ENCODE measurements around the gene RPS6KA2.
A peak's percentile ranks its signal among the peaks of the same experiment; 100 is the strongest.

The RPS6KA2 gene

DNA sequence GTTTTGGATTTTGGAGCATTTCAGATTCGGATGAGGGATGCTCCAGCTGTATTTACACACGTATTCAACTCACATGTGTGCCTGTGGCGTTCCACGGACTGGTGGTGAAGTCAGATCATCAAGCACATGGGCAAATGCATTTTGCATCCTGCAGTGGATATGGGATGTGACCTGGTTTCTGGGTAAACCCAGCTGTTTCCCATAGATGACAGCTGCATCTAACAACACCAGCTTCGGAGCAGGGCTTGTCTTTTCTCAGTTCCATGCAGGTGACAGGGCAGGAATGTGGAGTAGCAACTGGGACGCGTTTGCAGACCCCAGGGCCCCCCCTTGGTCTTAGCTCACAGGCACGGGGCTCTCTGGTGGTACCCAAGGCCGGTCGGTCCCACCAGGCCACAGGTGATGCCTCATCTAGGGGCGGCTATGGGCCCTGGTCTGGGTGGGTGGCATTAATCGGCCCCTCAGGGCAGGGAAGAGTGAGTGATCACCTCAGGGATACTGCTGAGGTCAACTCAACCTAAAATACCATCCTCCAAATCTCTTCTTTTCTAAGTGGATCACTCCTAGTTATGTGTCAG is 123.8 kb downstream of the RPS6KA2 start:
- no peak for DNase-seq (ENCODE audit: low read depth)

DNA sequence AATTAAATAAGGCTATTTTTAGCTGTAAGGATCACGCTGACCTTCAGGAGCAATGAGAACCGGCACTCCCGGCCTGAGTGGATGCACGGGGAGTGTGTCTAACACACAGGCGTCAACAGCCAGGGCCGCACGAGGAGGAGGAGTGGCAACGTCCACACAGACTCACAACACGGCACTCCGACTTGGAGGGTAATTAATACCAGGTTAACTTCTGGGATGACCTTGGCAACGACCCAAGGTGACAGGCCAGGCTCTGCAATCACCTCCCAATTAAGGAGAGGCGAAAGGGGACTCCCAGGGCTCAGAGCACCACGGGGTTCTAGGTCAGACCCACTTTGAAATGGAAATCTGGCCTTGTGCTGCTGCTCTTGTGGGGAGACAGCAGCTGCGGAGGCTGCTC is 124.6 kb downstream of the RPS6KA2 start:
- no peak for DNase-seq (ENCODE audit: low read depth)

DNA sequence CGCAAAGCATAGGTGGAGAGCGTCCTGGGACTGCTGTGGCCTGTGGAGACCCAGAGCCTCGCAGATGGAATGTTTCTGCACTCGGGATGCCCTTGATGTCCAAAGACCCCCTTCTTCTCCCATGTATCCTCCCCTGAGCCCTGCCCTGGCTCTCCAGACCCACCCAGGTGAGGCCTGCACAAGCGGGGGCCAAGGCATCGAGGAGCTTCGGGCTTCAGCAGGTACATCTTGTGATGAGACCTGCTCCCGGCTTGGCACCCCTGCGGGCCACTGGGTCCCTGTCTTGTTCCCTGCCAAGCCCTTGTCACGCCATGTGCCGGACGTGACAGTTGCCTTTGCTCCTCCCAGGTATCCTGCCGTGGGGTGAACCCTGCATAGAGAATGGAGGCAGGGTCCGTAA is 125.8 kb downstream of the RPS6KA2 start:
- no peak for DNase-seq (ENCODE audit: low read depth)

DNA sequence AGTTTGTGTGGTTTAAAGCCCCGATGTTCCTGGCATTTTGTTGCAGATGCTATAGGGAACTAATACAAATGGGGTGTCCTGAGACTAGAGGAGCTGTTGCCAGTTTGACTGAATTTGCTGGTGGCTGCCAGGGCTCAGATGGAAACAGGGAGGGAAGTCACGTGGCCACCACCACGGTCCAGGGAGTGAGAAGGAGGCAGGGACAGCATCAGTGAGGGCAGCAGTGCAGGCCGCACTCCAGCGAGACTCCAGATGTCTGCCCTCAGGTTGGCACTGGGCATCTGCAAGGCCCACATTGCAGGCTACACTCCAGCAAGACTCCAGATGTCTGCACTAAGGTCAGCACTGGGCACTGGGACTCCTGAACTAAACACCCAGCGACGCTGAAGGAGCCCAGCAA is 126.8 kb downstream of the RPS6KA2 start:
- no peak for DNase-seq (ENCODE audit: low read depth)

DNA sequence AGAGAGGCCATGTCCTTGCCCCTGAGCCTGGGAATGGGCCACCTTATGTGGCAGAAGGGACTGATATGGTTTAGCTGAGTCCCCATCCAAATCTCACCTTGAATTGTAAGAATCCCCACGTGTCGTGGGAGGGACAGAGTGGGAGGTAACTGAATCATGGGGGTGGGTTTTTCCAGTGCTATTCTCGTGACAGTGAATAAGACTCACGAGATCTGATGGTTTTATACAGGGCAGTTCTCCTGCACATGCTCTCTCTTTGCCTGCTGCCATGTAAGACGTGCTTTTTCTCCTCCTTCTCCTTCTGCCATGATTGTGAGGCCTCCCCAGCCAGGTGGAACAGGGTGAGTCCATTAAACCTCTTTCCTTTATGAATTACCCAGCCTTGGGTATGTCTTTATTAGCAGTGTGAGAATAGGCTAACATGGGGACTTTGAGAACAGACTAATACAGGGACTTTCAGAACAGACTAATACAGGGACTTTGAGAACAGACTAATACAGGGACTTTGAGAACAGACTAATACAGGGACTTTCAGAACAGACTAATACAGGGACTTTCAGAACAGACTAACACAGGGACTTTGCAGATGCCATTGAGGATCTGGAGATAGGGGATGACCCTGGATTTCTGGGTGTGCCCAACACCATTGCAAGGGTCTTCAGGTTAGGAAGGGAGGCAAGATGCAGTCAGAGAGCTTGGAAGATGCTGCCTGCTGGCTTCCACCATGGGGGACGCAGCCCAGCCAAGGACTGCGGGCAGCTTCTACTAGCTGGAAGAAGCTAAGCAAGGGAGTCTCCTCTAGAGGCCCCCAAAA is 127.5 kb downstream of the RPS6KA2 start:
- DNase-seq (ENCODE audit: low read depth), result no peak

DNA sequence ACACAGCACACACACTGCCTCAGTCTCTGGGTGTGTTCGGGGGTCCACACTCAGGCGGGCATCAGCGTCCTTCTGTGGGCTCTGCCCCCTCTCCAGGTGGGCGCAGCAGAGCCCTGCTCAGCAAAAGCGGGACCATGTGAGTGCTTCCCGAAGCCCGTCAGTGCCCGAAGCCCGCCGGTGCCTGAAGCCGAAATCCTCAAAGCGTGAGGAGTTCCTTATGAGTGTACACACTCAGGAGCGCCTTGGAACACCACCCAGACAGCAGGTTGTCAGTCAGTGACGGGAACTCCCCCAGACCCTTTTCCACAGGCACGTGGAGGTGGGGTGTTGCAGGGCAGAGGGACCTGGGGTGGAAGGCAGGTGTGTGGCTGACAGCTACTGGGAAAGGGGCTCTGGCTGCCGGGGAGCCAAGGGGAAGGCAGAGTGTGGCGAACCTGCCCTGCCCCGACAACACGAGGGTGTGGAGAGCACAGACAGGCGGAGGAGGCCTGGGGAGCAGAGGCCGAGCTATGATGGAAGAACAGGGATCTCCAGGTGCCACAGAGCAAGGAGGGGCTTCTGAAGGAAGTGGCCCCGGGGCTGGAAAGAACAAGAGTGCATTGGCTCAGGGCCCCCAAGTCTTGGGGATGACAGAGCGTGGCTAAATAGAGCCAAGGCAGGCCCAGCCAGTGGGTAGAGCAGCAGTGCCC is 128.2 kb downstream of the RPS6KA2 start:
- no peak for DNase-seq (ENCODE audit: low read depth)

DNA sequence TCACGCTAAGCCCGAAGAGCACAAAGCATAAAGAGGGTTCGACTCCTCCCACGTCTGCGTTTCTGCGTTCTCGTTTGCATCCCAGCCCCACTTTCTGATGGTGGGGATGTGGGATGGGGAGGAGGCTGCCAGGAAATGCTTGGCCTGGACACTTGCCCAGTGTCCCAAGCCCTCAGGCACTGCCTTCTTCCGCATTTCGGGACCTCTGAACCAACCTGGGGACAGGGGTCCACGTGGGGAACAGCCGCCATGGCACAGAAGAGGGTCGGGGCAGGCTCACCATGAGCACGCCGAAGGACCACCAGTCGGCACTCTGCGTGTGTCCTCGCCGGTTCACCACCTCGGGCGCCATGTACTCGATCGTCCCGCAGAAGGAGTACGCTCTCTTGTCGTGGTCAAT is 128.8 kb downstream of the RPS6KA2 start:
- no peak for DNase-seq (ENCODE audit: low read depth)

DNA sequence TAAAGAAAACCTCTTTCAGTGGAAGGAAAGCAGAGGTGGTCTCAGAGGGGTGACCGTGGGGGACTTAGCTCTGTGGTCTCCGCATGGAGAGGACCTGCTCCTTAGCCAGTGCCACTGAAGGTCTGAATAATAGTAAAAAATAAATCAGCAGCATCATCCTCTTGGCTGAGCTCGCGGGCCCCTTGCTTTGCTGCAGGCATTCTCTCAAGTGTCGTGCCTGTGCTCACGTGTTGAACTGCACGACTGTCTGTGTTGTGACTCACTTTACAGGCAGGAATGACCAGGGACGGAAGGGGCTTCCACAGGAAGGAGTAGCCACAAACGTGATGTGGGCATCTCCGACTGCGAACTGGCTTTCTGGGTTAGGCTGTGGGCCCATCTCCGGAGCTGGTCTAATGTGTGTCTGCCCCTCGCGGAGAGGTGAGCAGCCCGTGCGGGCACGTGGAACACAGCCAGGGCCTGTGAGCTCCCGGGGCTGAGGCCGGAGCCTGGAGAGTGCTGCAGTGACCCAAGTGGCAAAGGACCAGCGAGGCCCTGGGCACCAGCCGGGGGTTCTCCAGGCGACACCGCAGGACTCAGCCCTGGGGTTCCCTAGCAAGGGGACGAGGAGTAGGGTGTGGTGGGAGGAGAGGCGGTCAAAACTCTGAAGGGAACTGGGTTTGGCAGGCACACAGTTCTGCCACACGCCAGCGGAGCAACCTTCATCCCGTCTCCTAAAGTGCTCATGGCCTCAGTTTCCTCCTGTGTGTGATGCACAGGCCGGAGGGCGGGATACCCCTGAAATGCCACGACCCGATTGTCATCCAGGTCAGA is 129.8 kb downstream of the RPS6KA2 start:
- no peak for DNase-seq (ENCODE audit: low read depth)

DNA sequence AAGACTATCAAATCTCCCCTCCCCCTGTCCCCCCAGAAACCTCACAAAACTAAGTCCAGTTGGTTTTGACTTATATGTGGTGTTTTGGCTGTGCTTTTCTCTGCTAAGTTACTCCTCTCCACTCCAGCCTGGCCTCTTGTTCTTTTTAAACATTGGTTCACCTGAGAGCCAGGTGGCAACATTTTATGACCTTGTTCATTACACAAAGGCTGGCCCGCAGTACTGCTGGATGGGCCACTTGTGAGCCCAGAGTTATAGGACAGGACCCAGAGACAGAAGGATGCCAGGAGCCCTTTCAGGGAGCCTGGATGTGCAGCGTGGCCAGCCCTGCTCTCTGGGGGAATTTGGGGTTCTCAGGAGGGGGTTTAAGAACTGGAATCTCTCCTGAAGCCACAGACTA is 130.6 kb downstream of the RPS6KA2 start:
- DNase-seq (ENCODE audit: low read depth), result no peak

DNA sequence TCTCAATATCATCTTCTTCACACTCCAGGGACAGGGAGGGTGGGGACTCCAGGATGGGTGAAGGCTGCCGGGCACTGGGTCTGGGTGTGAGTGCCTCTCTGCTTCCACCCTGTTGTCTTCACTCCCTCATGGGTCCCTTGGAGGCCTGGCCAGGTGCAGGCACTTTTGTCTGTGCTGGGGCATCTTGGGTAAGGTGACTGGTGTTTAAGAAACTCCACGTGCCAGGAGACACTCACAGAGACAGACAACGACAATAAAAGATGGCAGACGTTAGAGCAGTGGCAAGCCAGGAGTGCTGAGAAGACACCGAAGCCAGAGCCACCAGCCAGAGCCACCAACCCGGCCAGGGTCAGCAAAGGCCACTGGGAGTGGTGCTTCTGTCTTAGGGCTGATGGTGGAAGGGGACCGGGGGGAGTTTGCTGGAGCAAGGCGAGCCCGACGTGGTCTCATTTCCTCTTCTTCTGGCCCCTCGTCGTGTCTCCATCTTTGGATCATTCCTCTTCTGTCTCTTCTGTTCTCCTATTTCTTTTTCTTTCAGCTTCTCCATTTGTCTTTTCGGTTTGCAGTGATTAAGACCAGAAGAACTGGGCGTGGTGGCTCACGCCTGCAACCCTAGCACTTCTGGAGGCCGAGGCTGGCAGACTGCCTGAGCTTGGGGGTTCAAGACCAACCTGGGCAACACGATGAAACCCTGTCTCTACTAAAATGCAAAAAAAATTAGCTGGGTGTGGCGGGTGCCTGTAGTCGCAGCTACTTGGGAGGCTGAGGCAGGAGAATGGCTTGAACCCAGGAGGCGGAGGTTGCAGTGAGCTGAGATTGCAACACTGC is 131.3 kb downstream of the RPS6KA2 start:
- DNase-seq (ENCODE audit: low read depth), result no peak

DNA sequence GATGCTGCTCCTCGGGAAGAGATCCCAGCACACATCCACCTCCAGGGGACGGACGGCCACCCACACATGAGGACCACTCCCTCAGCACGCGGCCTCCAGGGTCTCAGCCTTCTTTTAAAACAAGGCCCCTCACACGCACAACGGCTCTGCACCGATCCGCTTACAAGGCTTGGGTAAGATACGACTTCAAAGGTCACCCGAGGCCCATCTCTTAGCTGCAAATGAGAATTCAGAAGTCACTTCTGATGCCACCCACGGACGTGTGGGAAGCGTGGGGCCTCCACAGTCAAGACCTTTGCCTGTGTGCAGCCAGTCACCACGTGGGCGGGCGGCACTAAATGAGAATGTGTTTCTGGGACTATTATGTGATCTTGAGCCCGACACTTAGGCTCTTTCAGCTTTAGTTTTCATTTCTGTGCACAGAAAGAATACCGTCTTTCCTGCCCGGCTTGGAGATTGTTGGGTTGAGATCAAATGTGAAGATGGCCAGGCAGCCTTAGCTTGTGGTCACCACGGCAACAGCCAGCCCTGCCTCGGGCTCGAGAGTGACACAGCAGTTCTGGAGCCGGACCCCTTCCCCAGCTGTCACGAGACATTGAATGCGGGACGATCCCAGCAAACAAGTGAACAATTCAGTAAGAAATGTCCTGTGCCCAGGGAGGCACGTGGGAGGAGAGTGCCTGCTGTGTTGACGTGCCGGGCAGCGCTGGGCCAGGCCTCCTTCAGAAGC is 132.1 kb downstream of the RPS6KA2 start:
- DNase-seq (ENCODE audit: low read depth), result peak; percentile 10

DNA sequence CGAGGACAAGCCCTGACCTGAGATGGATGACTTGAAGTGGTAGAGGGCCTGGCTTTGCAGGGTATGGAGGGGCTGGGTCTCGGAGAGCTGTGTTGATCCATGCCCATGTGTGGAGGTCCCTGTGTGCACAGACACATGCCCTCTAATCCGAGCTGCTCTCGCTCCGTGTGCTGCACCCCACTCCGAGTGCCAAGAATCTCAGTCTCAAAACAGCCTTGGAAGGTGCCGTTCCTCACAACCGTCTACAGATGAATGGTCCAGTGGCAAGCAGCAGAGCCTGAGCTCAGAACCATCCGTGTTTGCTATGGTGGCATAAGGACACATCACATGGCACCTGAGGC is 133.0 kb downstream of the RPS6KA2 start:
- DNase-seq (ENCODE audit: low read depth), result no peak

DNA sequence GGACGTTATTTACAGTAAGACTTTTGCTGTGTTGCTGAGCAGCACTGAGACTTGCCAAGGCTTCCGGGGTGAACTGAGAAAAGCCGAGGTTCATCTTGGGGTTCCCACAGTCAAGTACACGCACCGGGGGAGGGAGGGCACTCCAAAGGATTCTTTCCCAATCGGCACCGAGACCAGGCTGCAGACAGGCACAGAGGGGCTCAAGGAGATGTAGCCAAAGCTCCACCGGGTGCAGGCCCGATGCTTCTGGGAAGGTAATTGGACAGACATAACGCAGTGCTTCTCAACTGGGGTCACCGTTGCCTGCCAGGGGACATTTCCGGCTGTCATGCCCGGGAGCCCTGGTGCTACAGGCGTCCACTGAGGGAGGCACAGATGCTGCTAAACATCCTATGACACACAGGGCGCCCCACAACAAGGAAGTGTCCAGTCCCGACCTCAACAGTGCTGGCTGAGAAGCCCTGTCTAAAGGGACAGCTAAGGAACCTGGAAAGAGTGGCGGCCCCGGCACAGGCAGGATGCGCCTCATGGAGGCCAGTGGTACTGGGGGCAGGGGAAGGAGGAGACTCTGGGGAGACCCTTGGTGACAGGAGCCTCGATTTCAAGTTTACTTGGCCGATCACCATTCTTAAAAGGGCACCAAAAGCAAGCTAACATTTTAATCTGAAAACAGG is 133.5 kb downstream of the RPS6KA2 start:
- no peak for DNase-seq (ENCODE audit: low read depth)

DNA sequence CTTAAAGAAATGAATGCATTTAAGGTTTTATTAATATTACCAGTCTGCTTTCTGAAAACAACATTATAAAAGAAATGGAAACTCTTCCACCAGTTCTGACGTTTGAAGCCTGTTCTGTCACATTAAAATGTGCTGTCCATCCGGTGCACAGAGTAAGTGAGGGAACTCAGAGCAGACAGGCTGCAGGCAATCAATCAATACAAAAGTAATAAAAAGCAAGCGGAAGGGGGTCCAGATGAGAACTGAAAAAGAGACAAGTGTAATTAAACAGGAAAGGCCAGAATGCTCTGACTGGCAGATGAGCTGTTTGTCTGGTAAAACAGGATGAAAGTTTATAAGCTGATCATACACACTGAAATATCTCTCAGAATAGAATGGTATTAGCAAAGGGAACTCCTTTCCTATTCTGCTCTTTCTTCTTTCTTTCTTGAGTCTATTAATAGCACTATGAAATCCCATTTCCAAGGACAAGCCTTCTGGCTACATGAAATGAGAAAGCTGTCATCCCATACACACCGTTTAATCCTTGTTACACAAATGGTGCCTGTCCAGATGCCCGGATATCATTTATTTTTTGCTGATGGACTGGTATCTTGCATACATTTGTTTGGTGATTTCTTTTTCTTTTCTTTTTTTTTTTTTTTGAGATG is 134.8 kb downstream of the RPS6KA2 start:
- no peak for DNase-seq (ENCODE audit: low read depth)

DNA sequence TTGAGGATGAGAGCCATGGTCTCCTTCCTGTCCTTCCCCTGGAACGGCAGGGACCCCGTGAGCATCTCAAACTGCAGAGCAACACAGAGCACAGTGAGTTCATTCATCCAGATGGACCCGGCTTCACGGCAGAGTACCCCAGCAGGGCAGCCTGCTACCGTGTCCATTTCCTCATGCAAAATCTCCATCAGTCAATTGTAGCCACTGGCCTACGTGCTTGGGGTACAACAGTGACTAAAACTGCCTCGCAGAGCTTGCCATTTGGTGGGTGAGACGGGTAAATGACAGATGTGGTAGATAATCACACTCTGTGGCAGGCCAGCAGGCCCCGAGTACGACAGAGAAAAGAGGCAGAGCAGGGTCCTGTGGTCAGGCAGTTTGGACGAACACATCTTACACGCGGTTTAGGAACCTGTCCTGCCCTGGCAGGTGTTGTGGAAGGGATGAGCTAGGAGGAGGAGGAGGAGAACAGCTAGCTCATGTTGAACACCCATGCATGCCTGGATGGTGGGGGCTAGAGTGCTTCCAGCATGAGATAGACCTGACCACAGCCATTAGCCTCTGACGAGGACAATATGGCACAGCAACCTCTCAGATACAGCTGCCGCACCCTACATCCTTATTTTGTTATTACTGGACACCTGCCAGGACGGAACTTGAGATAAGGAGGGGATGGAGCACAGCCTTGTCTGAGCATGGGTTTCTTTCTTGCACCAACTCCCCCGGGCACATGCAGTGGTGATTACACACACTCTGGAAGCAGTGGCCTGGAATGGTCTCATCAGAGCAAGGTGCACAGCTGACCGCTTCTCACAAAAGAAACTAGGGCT is 136.2 kb downstream of the RPS6KA2 start:
- no peak for DNase-seq (ENCODE audit: low read depth)

DNA sequence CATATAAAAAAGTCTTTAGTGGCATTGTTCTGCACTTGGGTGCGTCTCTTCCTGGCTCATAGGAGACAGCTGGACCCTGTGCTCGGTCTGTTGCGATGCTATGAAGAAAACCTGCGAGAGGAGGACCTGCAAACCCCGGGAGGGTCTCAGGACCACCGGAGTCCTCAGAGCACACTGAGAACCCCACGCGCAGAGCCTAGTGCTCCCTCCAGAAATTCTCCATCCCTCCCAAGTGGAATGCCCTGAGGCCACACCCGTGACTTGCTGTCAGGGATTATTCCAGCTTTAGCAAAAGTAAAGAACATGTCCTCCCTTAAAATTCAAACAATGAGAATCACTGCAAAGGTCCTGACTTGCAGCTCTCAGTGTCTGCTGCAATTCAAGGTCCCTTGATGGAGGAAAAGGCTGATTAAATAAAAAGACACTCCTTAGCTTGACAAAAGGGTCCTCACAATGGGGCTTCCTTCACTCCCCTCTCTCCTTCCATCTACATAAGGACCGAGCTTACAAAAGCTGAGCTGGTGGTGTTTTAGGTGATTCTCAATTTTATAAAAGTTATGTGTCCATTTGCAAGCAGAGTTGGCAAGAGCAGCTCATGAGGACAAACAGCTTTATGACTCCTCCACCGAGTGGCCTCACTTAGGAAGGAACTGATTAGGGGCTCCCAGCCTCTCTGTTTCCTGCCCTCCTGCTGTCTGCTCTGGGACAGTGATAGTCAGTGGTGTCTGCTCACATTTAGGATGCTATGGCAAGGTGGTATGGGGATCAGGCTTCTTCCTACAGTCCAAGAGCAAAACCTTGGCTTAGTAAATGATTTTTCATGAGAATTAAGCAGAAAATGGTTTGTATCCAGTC is 137.5 kb downstream of the RPS6KA2 start:
- DNase-seq (ENCODE audit: low read depth), result no peak

DNA sequence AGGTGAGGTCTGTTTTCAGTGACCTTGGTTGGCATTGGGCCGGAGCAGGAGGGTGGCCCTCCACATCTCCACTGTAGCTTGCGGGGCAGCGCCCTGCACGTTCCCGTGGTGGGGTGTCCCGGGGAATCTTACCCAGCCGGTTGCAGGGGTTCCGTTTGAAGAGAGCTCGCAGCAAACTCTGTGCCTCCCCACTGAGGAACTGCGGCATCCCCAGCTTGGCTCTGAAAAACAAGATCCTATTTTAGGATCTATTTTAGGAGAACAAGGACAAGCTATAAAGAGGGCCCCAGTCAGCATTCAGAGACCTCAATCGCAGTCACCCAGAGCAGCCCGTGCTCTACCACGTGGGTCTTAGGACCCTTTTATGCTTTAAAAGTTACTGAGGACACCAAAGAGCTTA is 138.3 kb downstream of the RPS6KA2 start:
- no peak for DNase-seq (ENCODE audit: low read depth)

DNA sequence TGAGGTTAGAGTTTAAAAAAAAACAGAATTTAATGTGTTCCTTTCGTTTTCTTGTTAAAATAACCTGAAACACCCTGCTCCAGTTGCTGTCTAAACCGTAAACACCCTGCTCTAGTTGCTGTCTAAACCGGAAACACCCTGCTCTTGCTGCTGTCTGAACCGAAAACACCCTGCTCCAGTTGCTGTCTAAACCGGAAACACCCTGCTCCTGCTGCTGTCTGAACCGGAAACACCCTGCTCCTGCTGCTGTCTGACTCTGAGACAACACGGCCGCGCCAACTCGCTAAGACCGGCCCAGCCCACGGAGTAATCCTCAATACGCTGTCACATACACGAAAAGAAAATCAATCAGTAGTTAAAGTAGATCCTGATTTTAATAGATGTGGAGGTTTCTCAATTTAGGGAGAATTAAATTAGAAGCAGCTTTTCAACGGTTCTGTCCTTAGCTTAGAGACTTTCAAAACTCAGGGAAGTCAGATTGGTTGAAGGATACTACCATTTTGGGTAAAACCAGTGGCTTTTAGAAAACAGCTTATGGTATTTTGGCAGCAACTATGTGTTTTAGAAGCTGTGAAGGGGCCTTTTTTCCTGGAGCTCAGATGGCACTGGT is 138.9 kb downstream of the RPS6KA2 start:
- peak; percentile 65 for DNase-seq (ENCODE audit: low read depth)
